NCI-H1105 treated with DMSO at 0.1 percent for 48 hours (cell line): ENCODE results near the gene GSTM5.
"Not testable (repeated sequence)": the region's sequence is repeated elsewhere in the genome, so short reads cannot be mapped to it uniquely, and the experiment has no call there.

Experiments
- DNase-seq: peaks from one replicate; lab custom pipeline; 2025; lab: John Stamatoyannopoulos, UW

GSTM5 gene

DNA sequence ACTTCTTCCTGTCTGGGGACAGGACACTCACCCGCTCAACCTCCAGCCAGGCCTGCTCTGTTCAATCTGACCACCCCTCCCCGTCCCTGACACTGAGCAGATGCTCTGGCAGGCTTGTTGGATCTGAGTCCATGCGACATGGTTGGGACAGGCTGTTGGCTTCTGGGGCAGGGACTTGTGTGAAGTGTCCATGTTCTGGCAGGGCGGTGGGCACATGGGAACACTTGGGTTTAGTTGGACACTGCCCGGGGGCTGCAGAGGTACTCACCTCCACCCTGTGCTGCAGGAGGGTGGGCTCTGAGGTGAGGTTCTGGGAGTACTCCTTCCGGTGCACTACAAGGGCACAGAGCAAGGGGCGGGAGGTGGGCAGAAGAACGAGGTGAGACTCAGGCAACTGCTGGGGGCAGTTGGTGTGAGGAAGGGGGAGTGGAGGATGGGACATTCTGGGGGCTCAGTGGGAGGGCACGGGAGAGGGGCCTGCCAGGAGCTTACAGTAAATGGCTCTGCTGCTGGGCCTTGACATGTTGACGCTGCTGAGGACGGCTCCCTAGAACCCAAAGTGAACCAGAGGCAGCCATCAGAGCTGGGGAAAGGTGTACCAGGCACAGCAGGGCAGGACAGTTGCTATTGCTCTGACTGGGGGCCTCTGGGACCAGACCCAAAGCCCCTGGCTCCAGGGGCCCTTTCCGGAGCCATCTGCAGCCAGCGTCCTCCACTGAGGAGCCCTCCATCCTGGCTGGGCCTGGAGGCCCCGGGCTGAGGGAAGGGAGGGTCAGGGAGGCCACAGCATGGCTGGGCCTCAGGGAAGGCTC is 49.4 kb downstream of the GSTM5 start:
- DNase-seq: no peak

GRCh38 chr1:109762039-109762585 is 50.1 kb downstream of the GSTM5 start:
- no peak for DNase-seq

GRCh38 chr1:109762821-109763645 is 51.0 kb downstream of the GSTM5 start:
- no peak for DNase-seq

DNA sequence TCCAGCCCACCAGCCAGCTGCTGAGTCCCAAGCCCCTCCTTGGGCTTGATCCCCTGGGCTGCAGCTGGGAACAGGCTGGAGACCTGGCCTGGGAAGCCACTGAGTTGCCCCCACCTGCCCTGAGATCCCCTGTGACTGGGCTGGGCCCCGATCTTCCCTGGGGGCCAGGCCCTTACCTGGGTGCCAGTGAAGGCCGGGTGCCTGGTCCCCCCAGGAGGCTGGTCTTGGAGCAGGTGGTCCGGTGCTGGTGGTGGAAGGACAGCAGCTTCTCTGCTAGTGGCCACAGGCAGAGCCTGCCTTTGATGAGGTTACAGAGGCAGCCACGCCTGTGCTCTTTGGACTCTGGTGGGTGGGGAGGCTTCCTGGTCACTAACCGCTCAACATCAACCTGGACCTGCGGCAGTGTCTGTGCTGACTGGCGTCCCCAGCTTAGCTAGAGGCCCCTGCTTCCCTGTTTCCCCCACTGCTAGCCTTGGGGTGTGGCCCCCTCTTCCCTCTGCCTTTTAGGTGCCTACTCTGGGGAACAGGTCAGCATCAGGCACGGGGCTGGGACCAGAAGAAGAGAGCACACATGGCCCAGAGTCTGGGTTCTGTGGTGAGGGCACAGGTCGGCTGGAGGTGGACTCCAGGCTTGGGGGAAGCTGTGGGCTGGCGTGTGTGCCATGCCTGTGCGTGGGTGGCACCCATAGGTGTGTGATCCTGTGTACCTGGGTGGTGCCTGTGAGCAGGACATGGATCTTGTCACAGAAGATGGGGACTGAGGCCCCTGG is 51.8 kb downstream of the GSTM5 start, which contains the start of gene EPS8L3:
Gene EPS8L3 (minus strand): TSS at position 278 of the 770 bp plus-strand sequence. CDS start 2,174 bp downstream, outside the sequence.
- no peak for DNase-seq

GRCh38 chr1:109764561-109765482 is 52.8 kb downstream of the GSTM5 start:
- DNase-seq: no peak

- DNase-seq: no peak
Observed at GRCh38 chr1:109765483-109765815, 53.4 kb downstream of the GSTM5 start.

- no peak for DNase-seq
Observed at GRCh38 chr1:109765896-109766615, 54.0 kb downstream of the GSTM5 start.

DNA sequence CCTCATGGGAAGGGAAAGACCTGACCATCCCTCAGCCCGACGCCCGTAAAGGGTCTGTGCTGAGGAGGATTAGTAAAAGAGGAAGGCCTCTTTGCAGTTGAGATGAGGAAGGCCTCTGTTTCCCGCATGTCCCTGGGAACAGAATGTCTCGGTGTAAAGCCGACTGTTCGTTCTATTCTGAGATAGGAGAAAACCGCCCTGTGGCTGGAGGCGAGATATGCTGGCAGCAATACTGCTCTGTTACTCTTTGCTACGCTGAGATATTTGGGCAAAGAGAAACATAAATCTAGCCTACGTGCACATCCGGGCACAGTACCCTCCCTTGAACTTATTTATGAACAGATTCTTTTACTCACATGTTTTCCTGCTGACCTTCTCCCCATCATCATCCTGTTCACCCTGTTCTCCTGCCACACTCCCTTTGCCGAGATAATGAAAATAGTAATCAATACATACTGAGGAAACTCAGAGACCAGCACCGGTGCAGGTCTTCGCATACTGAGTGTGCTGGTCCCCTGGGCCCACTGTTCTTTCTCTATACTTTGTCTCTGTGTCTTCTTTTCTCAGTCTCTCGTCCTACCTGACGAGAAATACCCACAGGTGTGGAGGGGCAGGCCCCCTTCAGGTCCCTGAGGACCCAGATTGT is 55.1 kb downstream of the GSTM5 start:
- not testable (repeated sequence) for DNase-seq
